ENCODE data around the gene ANKRD11. TPM values are rescaled to one million over a fixed set of nuclear protein-coding genes. Genes with fewer than 3 reads are reported as not detected.

ANKRD11 gene
- total and polyA plus RNA-seq, 2 donors (not counting 3 experiments of a cell fraction or from before 2014, with no cell fraction given), result 55.8 to 191 TPM

GRCh38 chr16:89272631-89273030, 217.7 kb downstream of the ANKRD11 start:
- DNase-seq (ENCODE audit: low read depth, low spot score) (no peak), FAIRE-seq (no peak)
- ChIA-PET POLR2A (no interaction called here), CTCF (interaction anchor here (1.2 kb wide), 1 partner anchor 9 kb away, joined by 3 read pairs; no protein-coding TSS in a partner anchor)
- Histone ChIP-seq H3K27me3 (ENCODE audit: control insufficient read depth in 2 of 2, insufficient read depth in 2 of 2, low read length in 2 of 2) (no peaks in the 10 kb centered on the region), H3K4me3 (replicated peaks in 1 of 3; ENCODE audit: insufficient read depth in 1 of 3, low read depth in 1 of 3, low read length in 3 of 3) (no peak overlapping the region), H3K79me2 (ENCODE audit: control insufficient read depth, insufficient read depth, low read length) (peaks cover 7% of the 10 kb centered on the region), H3K27ac (ENCODE audit: insufficient read depth, low read depth, low read length) (no peak overlapping the region), H3K4me1 (ENCODE audit: control insufficient read depth, extremely low read depth, insufficient read depth, low read length) (no peaks in the 10 kb centered on the region), H3K36me3 (ENCODE audit: control insufficient read depth in 2 of 2, extremely low read depth in 1 of 2, insufficient read depth in 2 of 2, low read length in 2 of 2) (peaks cover 7 to 38% of the 10 kb centered on the region in 2 experiments), H3K4me2 (ENCODE audit: insufficient read depth, low read length) (no peak overlapping the region), H2AFZ (ENCODE audit: low read depth, low read length) (no peak overlapping the region), H3K9me1 (replicated peaks; ENCODE audit: control insufficient read depth, extremely low read depth, insufficient read depth, low read length) (no peaks in the 10 kb centered on the region), H3K9me3 (replicated peaks; ENCODE audit: control insufficient read depth, insufficient read depth, low read length) (no peaks in the 10 kb centered on the region), H4K20me1 (replicated peaks; ENCODE audit: control insufficient read depth, extremely low read depth, insufficient read depth, low read length) (no peaks in the 10 kb centered on the region), H3K9ac (replicated peaks; ENCODE audit: extremely low read depth, insufficient read depth, low read length) (no peak overlapping the region)
- BruUV-seq (replicated peaks), result no TSS peak
- TF ChIP-seq FOS (IDR thresholded peaks at IDR 0.05; ENCODE audit: borderline replicate concordance, insufficient read depth, low read length) (no peak), EZH2 (IDR thresholded peaks at IDR 0.05; ENCODE audit: borderline replicate concordance, low read depth, low read length, severe bottlenecking) (no peak), GATA2 (IDR thresholded peaks at IDR 0.05; ENCODE audit: insufficient read depth, insufficient read length, low read depth, low read length) (no peak), JUN (IDR thresholded peaks at IDR 0.05; ENCODE audit: borderline replicate concordance, insufficient read depth, insufficient read length, low read depth) (no peak), POLR2A (IDR thresholded peaks at IDR 0.05; ENCODE audit: low read depth, low read length) (no peak), MAX (IDR thresholded peaks at IDR 0.05; ENCODE audit: insufficient read depth, insufficient read length) (no peak)
- dilution Hi-C loops (cut with MboI; ENCODE audit: extremely low pct_ligation_motif_present, low sequenced_read_pairs), result no loop called here
- intact Hi-C loops (cut with micrococcal nuclease), result no loop called here

- Histone ChIP-seq H3K36me3 (ENCODE audit: control insufficient read depth in 2 of 2, extremely low read depth in 1 of 2, insufficient read depth in 2 of 2, low read length in 2 of 2) (peaks cover 12 to 40% of the 10 kb centered on the region in 2 experiments), H3K27ac (ENCODE audit: insufficient read depth, low read depth, low read length) (no peak overlapping the region), H2AFZ (ENCODE audit: low read depth, low read length) (no peak overlapping the region), H3K9me3 (replicated peaks; ENCODE audit: control insufficient read depth, insufficient read depth, low read length) (no peaks in the 10 kb centered on the region), H3K4me1 (ENCODE audit: control insufficient read depth, extremely low read depth, insufficient read depth, low read length) (no peaks in the 10 kb centered on the region), H4K20me1 (replicated peaks; ENCODE audit: control insufficient read depth, extremely low read depth, insufficient read depth, low read length) (no peaks in the 10 kb centered on the region), H3K9ac (replicated peaks; ENCODE audit: extremely low read depth, insufficient read depth, low read length) (no peak overlapping the region), H3K9me1 (replicated peaks; ENCODE audit: control insufficient read depth, extremely low read depth, insufficient read depth, low read length) (no peaks in the 10 kb centered on the region), H3K27me3 (ENCODE audit: control insufficient read depth in 2 of 2, insufficient read depth in 2 of 2, low read length in 2 of 2) (no peaks in the 10 kb centered on the region), H3K4me3 (replicated peaks in 1 of 3; ENCODE audit: insufficient read depth in 1 of 3, low read depth in 1 of 3, low read length in 3 of 3) (no peak overlapping the region), H3K79me2 (ENCODE audit: control insufficient read depth, insufficient read depth, low read length) (peaks cover 5% of the 10 kb centered on the region), H3K4me2 (ENCODE audit: insufficient read depth, low read length) (no peak overlapping the region)
- POLR2A ChIA-PET, result no interaction called here
- dilution Hi-C loops (cut with MboI; ENCODE audit: extremely low pct_ligation_motif_present, low sequenced_read_pairs) (no loop called here), intact Hi-C loops (cut with micrococcal nuclease) (no loop called here)
- FAIRE-seq (no peak), DNase-seq (ENCODE audit: low read depth, low spot score) (no peak)
- BruUV-seq (replicated peaks), result no TSS peak
- CTCF ChIA-PET, result interaction anchor here (1.1 kb wide), 1 partner anchor 13 kb away, joined by 3 read pairs; no protein-coding TSS in a partner anchor
- TF ChIP-seq EZH2 (IDR thresholded peaks at IDR 0.05; ENCODE audit: borderline replicate concordance, low read depth, low read length, severe bottlenecking) (no peak), FOS (IDR thresholded peaks at IDR 0.05; ENCODE audit: borderline replicate concordance, insufficient read depth, low read length) (no peak), POLR2AphosphoS5 (IDR thresholded peaks at IDR 0.05; ENCODE audit: insufficient read depth, low read depth, low read length) (no peak), GATA2 (IDR thresholded peaks at IDR 0.05; ENCODE audit: insufficient read depth, insufficient read length, low read depth, low read length) (no peak), MAX (IDR thresholded peaks at IDR 0.05; ENCODE audit: insufficient read depth, insufficient read length) (no peak), JUN (IDR thresholded peaks at IDR 0.05; ENCODE audit: borderline replicate concordance, insufficient read depth, insufficient read length, low read depth) (no peak), POLR2A (IDR thresholded peaks at IDR 0.05; ENCODE audit: low read depth, low read length) (no peak), MYC (IDR thresholded peaks at IDR 0.05; ENCODE audit: low read depth, low read length) (no peak), CTCF (IDR thresholded peaks at IDR 0.05; ENCODE audit: extremely low read depth in 1 of 2, insufficient read depth in 1 of 2, low read depth in 1 of 2, low read length in 2 of 2) (no peak)
These were observed 219.6 kb downstream of the ANKRD11 start for GRCh38 chr16:89270666-89271345.
